B cell (primary cell): ENCODE measurements around the gene HIC2.
"Not testable (repeated sequence)": the region's sequence is repeated elsewhere in the genome, so short reads cannot be mapped to it uniquely, and the experiment has no call there.

Experiments
- EZH2 ChIP-seq: IDR thresholded peaks from 2 replicates; pipeline ENCODE4 v1.6.1; 2012; ENCODE audit warnings: borderline replicate concordance, low read depth, mild to moderate bottlenecking, moderate library complexity, low read length; ENCODE audit not compliant: insufficient read depth, poor library complexity, severe bottlenecking
- TF ChIP-seq, protein P1 (sequence below): fragments of 200-600 bp; IDR thresholded peaks from one replicate; pipeline ENCODE4 v1.8.0; 2022; ENCODE audit warnings: antibody characterized with exemption, mild to moderate bottlenecking

DNA sequence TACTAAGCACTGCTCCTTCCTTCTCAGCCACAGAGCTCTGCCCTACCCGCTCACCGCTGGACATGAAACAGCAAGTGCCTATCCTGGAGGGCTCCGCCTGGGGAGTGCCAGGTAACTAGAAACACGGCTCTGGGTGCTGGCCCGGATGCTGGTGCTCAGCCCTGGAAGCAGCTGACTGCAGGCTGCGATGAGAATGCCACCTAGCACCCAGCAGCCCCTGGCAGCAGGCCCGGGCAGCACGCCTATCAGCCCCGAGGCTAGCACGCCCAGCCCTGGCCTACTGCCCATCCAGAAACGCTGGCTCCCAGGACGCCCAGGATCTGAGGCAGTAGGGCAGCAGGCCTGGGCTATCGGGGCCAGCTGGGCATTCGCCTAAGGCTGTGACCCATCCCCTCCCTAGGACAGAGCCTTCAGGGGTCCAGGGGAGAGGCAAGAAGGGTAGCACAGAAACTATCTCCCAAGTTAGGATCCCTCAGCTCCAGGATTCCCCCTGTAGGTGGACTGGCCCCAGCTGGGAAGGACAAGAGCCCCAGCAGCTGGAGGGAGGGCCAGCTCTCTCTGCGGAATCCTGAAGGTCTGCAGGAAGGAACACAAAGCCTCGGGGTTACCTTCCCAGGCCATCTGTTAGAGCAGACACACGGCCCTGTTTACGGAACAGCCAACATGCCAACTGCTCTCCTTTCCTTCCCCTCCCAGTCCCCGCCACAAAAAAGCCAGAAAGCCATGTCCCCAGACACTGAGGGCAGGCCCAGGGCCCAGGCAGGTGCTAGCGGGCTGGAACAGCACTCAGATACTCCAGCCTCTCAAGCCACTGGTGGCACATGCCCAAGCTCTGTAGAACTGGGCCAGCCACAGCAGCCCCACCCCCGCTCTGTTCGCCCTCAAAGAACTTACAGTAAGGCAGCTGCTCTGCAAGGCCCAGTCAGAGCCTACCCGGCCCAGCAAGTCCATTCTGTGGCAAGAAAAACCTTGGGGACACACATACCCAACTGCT, 76.9 kb downstream of the HIC2 start:
- TF ChIP-seq, protein P1, sequence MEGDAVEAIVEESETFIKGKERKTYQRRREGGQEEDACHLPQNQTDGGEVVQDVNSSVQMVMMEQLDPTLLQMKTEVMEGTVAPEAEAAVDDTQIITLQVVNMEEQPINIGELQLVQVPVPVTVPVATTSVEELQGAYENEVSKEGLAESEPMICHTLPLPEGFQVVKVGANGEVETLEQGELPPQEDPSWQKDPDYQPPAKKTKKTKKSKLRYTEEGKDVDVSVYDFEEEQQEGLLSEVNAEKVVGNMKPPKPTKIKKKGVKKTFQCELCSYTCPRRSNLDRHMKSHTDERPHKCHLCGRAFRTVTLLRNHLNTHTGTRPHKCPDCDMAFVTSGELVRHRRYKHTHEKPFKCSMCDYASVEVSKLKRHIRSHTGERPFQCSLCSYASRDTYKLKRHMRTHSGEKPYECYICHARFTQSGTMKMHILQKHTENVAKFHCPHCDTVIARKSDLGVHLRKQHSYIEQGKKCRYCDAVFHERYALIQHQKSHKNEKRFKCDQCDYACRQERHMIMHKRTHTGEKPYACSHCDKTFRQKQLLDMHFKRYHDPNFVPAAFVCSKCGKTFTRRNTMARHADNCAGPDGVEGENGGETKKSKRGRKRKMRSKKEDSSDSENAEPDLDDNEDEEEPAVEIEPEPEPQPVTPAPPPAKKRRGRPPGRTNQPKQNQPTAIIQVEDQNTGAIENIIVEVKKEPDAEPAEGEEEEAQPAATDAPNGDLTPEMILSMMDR: not testable (repeated sequence)
- not testable (repeated sequence) for TF ChIP-seq EZH2
